ENCODE results near the gene MSI2.

MSI2 gene

DNA sequence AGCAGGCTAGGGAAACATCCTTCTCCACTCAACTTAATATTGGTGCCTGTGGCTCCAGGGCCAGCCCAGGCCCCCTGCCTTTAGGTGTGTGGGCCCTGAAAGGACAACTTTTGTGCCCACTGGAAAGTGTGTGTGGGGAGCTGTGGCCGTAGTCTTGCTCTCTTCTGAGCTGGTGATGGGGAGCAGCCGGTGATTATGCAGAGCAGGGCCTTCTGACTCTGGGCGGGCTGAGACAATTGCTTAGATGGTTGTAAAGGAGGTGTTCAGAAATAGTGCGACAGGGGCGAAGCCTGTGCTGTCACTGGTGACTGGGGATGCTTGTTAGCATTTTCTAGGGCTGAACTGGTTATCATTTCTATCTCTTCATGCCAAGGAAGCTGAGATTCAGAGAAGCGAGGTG lies 62.6 kb downstream of the MSI2 start:
- no peak for DNase-seq (ENCODE audit: low spot score)

DNA sequence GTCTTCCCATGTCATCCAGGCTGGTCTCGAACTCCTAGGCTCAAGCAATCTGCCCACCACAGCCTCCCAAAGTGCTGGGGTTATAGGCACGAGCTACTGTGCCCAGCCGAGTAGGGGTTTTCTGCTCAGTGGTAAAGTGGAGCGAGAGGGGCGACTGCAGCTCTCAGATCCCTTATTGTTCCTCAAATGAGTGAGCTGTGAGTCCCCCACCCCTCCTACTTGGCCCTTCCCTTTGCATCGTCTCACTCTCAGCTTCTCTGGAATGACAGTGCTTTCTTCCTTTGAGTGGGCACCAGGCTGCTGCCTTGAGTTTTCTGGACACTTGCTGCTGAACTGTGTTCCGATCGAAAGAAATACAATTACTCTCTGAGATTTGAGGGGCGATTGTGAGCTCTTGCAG lies 63.5 kb downstream of the MSI2 start:
- no peak for DNase-seq (ENCODE audit: low spot score)

DNA sequence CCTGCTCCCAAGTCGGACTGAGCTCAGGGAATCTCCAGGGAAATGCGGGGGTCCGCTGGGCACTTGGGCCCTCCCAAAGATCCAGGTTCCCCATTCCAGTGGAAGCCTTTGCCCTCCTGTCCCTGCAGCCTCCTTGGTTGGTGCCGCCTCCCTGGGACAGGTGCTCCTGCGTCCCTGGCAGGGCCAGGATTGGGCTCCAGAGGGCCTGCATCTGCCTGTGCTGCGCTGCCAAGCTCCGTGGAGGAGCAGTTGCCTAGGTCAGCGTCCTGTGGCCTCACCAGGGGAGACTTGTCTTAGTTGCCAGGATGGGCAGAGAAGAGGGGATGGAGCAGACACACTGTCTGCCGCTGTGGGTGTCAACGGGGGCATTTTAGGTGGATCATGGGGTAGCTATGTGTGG lies 67.1 kb downstream of the MSI2 start:
- no peak for DNase-seq (ENCODE audit: low spot score)

DNA sequence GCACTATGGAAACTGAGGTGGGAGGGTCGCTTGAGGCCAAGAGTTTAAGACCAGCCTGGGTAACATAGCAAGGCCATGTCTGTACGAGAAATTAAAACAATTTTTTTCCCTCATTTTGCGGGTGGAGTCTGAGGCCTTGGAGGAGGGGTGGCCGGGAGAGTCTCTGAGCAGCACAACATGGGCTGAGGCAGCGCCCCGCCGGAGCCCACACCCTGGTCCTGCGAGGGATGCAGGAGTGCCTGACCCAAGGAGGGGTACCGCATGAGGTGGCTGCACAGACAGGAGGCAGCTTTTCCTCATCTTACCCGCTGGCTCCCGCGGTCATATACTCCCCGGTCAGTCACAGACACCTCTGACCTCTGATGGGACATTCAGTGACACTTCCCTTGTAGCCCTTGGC lies 67.7 kb downstream of the MSI2 start:
- DNase-seq (ENCODE audit: low spot score), result no peak

DNA sequence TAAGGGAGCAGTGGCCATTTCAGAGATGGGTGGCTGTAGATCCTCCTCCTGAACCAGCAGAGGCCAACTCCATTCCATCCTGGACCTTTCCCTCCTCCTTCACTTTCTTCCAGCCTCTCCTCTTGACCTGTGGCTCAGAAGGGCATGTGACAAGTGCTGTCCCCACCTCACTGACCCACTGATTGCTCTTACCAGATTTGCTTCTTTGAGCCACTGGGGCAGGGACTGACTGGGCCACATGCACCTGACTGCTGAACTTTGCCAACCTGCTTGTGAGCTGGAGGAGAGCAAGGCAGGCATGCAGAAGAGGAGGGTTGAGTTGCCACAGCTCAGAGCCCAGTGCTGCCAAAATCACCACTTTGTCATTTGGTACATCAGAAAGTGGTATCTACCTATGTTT lies 68.3 kb downstream of the MSI2 start:
- DNase-seq (ENCODE audit: low spot score), result no peak

DNA sequence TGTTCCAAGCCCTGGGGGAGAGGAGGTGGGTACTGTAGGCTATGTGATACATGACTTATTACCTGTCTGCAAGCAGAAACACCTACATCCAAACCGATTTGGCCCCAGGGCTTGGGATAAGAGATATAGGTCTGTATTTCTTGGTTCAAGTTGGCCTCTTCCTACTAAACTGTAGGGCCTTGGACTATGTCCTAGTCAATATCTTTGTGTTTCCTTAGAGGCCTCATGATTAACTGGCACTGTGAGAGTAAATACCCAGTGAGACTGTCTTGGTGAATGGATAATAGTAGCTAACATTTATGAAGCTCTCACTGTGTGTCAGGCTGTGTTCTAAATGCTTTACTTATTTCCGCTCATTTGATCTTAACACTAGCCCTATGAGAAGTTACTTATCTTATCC lies 70.0 kb downstream of the MSI2 start:
- no peak for DNase-seq (ENCODE audit: low spot score)

DNA sequence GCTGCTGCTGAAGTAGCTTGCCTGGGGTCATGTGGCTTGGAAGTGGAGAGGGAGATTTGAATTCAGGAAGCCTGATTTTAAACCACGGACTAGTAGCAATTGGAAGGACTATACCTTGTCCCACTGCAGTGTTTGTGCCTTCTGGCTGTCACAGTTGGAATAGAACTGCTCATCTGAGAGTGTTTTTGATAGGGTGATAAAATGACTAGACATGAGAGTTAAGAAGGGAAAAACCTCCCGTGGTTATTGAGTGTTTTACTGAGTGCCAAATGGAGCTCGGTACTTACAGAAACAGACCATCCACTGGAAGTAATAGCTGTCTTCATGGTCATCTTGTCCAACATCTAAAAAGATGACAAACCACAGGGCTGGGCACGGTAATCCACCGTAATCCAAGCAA lies 70.4 kb downstream of the MSI2 start:
- DNase-seq (ENCODE audit: low spot score), result no peak

DNA sequence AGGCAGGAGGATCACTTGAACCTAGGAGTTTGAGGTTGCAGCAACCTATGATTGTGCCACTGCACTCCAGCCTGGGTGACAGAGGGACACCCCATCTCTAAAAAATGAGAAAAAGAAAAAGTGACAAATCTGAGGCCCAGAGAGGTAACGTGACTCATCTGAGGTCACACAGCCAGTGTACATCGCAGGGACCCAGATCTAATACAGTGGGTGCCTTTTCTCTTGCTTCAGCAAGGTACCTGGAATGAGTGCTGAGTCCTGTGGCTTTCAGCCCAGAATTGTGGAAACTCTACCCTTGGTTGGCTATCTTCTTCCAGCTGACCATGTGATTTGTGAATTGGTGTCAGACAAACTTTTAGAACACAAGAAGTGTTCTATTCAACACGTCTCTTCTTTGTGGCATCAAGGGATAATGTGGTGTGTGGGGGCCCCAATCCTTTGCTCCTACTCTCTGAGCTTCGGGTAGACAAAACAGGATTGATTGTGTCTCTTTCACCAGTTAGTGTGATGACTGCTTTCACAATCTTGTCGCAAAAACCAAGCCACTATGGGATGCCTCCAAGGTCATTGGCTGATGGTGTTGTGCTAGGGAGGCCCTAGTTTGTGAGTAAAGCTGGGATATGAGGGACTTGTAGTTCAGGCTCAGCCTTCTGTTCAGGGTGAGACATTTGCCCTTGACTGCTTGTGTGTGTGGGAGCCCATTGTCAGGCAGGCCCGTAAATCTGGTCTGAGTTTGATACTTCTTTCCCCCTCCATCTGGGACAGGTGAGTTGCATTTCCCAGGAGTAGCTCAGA lies 71.0 kb downstream of the MSI2 start:
- DNase-seq (ENCODE audit: low spot score), result no peak

DNA sequence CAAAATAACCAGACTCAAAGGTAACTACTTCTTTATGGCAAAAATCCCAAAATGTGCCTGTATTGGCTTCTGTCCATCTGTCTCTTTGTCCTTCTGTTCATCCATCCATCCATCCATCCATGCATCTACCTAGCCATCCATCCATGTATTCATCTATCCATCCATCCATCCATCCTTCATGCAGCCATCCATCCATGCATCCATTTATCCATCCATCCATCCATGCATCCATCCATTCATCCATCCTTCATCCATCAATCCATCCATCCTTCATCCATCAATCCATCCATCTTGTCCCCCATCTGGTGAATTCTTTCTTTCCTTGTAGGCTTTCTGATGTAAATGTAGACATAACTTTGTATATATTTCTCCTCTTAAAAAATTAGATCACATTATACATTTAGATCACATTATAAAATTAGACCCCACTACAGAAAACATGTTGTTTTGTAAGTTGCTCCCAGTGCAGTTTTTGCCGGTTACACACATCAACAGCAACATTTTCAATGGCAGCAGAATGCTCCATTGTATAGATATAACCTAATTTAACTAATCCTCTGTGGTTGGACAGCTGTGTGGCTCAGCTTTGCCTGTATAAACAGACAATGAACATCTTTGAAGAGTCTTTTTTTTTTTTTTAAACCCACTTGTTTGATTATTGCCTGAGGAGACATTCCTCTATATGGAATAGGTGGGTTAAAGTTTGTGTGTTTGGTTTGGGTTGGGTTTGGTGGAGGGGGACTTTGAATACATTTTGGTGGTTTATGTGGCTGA lies 72.0 kb downstream of the MSI2 start:
- no peak for DNase-seq (ENCODE audit: low spot score)

DNA sequence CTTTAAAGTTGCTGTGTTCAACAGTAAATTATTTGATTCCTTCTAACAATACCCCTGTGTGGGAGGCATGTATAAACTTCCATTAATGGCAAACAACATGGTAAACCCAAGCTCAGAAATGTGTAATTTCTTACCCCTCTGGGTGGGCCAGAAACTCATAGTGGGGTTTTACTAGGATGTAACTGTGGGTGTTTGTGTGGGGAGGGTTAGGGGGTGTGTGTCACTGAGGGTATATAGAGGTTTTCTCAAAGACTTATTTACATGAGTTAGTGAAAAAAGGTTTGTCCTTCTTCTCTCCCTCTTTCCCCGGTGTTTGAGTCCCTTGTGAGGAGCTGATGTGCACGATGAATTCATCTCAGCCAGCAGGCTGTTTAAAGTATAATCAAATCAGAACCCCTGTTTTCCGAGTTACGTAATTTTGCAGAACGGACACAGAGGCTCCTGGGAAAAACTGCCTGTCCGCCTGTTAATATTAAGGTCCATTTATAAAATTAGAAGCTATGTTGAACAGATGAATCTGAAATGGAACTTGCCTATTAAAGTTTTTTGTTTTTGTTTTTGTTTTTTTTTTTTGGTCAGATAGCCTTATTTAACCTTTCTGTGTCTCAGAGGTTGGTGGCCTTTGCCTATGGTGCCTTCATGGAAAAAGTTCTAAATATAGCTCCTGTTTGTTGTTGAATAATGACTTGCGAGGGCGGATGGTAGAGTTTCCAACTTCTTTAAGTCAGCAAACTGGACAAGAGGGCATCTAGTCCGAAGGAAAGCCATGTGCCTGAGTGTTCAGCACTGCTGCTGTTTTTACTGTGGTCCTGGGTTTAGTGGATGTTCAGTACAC lies 73.3 kb downstream of the MSI2 start:
- DNase-seq (ENCODE audit: low spot score), result no peak

DNA sequence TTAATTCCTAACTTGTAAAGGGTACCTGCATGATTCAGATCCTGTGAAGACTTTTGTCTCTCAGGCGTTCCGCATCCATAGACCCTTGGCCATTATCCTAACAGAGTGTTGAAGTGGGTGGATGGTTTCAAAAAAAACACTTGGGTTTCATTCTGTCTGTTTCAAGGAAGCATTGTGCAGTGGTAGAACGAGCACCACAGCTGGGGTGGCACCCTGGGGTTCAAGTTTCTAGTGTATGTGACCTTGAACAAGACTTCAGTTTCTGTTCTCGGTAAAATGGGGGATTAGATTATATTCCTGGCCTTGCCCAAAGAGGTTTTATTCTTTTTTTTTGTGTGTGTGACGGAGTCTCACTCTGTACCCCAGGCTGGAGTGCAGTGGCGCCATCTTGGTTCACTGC lies 74.3 kb downstream of the MSI2 start:
- no peak for DNase-seq (ENCODE audit: low spot score)

DNA sequence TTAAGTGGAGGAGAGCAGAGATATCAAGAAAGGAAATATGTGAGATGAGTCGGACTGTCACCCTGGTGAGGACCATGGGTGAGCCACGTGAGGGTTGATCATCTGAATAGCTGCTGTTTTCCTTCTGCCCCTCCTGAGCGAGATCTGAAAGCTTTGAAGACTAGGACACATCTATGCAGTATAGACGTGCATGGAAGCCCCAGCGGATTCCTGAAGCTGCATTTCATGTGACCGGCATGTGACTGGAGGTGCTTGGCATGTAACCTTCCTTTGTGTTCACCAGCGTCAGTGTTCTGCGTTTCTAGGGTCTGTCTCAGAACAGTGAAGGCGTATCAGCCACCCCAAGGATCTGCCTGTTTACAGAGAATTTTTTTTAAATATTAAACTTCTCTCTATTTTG lies 75.1 kb downstream of the MSI2 start:
- DNase-seq (ENCODE audit: low spot score), result no peak

DNA sequence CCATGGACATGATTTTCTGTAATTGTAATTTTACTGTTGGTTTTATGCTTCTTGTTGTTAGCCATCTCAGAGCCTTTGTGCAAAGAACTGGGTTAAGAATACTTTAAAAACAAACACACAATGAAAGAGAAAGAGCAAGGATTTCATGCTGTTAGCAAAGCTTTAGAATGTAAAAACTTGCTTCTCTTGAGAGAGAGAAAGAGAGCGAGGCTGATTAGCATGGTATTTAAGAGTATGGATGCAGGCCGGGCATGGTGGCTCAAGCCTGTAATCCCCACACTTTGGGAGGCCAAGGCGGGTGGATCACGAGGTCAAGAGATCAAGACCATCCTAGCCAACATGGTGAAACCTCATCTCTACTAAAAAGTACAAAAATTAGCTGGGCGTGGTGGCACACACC lies 76.2 kb downstream of the MSI2 start:
- no peak for DNase-seq (ENCODE audit: low spot score)

DNA sequence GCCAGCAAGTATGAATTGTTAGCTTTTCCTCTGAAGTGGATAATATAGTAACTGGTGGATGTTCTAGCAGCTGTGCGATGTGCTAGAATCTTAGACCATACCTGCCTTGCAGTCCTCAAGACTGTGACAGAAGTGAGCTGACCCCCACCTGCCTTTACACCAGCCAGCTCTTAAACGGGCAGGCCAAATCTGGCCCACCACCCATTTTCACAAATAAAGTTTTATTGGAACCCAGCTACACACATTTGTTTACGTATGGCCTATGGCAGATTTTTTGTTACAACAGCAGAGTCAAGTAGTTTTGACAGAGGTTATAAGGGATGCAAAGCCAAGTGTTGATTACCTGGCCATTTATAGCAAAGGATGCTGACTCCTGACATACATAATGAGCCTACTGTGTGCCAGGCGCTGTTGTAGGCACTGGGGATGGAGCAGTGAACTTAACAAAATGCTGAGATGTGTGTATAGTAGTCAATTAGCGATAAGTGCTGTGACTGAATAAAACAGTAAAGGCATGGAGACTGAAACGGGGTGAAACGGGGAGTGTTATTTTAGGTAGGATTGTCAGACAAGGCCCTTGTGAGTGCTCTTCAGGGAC lies 79.0 kb downstream of the MSI2 start:
- no peak for DNase-seq (ENCODE audit: low spot score)

DNA sequence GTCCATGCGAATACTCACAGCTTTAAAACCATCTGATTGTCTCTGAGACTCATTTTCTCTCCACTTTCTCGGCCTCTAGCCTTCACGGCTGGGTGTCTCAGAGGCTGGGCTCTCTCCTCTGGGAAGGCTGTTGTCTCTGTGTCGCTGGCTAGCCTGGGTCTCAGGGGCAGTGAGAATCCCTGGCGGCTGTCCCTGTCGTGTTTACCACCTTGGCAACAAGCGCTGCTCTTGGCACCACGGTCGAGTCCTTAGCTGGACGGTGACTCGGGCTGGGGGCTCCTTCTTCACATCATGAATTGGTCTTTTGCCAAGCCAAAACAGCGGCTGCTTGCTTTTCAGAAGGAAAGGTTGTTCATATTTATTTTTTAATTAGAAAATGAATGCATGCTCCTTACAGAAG lies 81.1 kb downstream of the MSI2 start:
- no peak for DNase-seq (ENCODE audit: low spot score)

DNA sequence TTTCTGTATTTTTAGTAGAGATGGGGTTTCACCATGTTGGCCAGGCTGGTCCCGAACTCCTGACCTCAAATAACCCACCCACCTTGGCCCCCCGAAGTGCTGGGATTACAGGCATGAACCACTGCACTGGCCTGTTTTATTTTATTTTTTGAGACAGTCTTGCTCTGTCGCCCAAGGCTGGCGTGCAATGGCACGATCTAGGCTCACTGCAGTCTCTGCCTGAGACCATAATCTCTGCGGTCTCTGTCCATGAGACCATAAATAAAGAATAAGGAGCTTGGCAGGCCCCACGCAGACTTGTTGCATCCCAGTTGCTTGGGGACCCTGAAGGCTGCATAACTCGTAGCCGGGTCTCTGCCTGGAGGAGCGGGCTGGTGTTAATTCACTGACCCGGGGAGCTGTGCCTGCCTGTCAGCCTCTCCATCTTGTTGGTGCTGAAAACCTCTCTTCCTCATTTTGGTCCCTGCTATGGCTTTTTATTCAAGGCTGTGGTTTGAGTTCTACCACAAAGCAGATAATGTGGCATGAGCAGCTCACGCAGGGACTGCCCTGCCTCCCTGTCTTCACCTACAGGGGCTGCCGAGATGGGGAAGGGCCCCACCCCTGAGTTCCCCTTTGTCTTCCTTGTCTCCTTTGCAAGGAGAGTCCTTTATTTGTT lies 82.1 kb downstream of the MSI2 start:
- DNase-seq (ENCODE audit: low spot score), result no peak

DNA sequence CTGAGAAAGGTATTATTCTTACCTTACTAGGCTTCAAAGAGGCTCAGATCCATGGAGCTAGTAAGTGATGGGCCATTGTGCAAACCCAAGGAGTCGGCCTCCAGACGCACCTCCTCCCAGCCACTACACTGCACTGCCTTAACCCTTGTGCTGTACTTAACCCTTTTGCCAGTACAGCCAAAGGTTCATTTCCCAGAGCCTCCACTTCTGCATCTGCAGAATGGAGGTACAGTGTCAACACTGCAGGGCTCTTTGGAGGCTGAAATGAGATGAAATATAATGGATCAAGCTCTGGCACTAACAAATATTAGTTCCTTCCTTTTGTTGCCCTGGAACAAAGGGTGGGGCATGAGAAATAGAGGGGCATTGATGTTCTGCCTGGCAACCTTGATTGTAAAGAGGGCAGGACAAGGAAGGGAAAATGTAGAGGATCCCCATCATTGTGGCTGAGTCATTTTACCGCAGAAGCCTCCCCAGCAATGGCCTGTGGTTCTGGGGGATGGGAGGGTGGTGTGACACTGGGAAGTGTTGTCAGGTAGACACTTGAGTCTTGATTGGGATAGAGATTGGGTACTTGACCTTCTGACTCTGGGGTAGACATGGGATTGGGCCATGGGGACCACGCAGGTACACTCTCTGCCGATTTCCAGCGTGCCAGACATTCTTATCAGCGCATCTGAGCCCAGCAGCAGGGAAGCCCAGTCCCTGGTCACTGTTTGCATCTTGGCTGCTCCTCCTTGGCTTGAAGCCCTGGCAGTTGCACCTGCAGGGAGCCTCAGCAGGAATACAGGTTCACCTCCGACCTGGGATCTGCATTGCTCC lies 84.0 kb downstream of the MSI2 start:
- DNase-seq (ENCODE audit: low spot score), result no peak

DNA sequence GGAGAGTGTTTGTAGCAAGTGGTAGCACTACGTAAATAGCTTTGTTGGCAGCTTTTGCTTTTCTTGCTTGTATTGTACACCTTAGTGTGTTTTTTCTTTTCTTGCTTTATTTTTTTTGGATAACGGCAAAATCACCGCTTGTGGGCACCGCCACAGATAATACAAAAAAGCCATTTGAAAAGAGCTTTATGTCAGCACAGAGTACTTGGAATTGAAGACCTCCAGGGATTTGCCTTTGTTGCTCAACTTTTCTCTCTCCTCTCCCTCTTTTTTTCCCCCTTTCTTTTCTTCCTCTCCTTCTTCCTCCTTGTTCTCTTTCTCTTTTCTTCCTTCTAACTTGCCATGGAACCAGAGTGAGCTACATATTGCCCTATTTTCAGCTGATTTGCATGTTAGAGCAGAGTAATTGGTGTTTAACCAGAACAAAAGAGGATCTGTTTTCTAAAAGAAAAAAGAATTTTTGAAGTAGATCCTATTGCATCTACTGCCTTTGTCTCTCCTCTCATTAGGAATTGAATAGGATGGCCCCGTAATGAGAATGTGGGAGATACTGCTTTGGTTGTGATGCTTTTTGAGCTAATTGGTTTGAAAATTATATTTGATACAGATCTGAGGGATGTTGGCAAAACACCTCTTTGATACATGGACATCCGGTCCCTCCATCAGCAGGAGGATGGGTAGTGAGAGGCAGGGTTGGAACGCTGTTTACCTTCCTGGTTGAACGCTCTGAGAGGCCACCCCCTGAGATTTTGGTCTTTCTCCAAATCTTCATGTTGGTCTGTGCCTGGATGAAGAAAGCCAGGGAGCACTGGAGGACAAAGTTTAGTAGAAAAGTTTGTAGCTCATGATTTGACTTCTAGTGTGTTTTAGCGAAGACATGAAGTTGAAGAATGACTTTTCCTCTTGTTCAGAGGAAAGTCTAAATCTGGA lies 85.6 kb downstream of the MSI2 start:
- no peak for DNase-seq (ENCODE audit: low spot score)

DNA sequence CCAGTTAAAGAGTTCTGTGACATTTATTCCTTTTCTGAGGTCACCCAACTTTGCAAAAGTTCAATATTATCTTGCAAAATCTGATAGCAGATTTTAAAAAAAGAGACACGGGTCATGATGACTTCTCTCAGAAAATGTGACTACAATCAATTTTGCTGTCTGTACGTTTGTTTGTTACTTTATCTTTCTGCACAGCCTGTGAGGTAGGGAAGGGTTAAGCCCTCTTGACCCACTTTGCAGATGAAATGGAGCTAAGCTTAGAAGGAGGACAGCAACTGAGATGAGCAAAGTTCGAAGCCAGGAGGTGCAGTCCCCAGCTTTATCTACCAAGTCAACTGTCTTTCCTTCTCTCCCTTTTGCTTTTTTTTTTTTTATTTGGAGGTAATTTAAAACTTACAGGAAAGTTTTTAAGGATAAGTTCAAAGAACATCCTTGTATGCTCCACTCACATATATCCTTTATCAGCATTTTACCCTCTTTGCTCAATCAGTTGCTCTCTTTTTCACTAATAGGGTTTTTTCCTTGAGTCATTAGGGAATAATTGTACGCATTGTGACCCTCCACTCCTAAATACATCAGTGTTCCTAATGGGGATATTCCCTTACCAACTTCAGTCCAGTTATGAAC lies 86.8 kb downstream of the MSI2 start:
- DNase-seq (ENCODE audit: low spot score), result no peak
